Measurements from ENCODE around the gene KIAA1191.
"Not testable (repeated sequence)": the region's sequence is repeated elsewhere in the genome, so short reads cannot be mapped to it uniquely, and the experiment has no call there.

KIAA1191 gene

GRCh38 chr5:176317534-176318374 lies 43.8 kb downstream of the KIAA1191 start:
- no peak for DNase-seq (ENCODE audit: low read depth)

- not testable (repeated sequence) for DNase-seq (ENCODE audit: low read depth)
Observed at GRCh38 chr5:176305356-176305755, 56.2 kb downstream of the KIAA1191 start.
